HG02763 (cell line): ENCODE results near the gene SUSD4.

Experiments
- ATAC-seq: cut with Tn5 transposase; IDR thresholded peaks from one replicate; pipeline ENCODE4 v1.9.1; 2021; ENCODE audit warnings: mild to moderate bottlenecking, moderate library complexity; ENCODE audit not compliant: unreplicated experiment

The SUSD4 gene

DNA sequence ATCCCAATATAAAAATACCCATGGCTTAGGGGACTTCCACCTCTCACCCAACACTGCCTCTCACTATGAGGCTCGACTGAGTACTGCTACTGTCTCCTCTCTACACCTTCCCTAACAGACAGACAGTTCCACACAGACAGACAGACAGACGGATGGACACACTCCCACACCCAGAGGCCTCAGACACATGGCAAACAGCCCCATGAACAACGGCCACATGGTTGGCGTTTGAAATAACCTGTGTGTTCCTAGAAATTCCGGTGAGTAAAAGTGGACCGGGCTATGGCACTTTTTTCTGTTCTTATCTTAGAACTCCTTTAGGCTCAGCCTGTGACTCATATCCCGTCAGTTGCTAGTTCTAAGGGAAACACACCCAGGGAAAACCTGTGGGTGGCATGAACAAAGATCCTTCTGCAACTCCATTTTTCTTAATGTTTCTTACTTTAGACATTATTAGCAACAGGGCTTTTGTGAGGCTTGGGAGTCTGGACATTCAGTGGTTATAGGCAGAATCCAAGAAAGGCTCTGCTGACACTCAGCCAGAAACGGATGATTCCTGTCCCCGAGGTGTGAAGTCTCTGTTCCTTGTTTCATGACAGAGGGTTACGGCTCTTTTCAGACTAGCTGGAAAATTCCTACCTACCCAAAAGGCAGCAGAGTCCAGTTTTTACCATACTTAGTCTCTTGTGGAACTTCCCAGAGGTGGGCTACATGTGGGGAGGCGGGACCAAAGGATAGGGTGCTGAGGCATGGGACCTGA is 130.4 kb downstream of the SUSD4 start:
- ATAC-seq: no peak

DNA sequence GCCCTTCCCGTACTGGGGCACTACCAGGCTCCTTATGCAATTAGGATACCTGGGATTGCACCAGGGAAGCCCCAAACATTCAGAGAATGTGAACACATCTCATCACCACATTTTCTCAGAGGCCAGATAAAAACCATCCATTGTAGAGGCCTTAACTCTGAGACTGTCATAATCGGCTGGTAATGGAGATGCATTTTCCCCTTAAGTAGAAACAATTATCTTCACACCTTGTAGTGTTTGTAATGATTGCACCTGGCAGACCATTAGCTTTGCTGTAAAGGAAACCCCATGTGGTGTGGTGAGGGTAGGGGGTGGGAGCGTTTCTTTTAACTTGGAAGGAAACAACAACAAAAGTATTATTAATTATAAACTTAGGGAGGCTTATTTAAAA is 131.0 kb downstream of the SUSD4 start:
- ATAC-seq: no peak

DNA sequence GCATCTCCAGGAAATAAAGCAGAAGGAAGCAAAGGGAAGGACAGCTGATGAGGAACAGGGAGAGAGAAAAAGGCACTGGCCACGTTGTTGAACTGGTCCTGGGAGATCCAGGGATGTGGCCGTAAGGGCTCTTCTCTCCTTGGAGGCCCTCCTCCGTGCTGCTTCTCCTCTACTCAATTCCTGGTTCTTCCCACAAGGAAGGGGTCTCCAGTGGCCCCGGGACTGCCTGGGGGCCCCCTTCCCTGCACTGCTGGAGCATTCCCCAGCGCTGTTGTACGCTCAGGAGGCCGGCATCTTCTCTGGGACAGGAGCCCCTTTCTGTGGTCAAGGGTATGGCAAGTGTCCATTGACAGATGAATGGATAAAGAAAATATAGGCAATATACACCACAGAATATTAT is 132.4 kb downstream of the SUSD4 start:
- no peak for ATAC-seq

DNA sequence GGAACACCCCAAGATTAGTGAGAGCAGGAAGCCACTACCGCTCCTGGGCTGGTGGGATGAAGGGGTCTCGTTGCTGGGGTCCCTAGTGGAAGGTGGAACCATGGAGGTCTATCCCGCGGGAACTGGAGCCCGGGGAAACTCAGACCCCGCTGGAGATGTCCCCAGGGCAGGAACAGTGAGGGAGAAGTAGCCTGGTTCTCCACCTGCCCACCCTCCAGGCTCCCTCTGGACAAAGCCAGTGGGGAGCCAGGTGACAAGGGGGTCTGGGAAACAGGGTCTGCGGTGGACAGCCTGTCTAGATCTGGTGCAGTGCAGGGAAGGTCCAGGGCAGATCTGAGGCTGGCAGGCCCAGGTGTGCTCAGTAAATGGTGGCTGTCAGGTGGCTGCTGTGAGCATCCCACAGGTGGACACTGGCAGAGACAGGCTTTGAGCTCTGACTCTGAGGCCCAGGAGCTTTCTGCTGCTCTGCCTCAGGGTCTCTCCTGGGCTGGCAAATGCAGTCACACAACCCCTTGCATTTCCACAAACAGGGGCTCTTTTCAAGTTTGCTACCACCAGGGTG is 132.9 kb downstream of the SUSD4 start:
- no peak for ATAC-seq

DNA sequence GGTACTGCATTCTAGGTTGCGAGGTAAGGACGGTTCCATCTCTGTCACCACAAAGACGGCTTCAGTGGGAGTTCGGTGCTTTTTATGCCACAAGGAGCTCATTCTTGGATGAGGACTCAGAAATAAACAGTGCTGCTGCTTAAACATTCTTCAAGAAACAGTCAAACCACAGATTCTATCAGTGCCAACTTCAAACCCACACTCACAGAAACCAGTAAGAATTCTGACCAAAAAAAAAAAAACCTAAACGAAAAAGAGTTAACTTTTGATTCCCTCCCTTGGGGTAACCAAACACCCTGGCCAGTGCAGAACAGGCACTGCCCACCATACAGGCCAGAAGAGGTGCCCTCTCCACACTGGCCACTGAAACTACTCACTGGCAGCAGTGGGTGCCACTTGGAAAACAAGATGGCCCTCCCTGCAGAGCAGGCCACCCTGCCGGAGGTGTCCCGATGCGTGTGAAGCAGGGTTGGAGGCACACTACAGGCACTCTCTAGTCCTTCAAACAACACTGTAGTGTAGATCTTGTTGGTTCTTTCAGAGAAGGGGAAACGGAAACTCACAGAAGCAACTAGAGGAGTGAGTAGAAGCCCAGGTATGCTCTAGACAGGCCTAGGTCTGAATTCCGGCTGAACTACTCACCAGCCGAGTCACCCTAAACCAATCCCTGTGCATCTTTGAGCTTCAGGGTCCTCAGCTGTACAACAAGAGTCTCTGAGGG is 133.7 kb downstream of the SUSD4 start:
- ATAC-seq: no peak

DNA sequence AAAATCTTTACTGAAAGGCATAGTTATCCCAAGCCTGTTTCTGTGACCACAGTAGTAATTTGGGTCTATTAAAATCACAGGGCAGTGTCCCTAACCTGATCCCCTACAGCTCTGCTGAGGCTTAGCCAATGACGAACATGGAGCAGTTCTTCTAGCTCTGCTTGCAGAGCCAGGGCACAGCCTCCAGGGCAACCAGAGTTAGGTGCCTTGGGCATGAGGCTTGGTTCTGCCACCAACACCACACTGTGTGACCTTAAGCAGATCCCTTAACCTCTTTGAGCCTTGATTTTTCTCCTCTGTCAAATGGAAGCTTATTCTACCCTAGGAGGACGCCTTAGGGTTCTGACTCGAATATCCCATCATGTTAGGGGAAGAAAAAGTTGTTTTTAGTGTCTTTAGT is 134.2 kb downstream of the SUSD4 start:
- ATAC-seq: no peak

DNA sequence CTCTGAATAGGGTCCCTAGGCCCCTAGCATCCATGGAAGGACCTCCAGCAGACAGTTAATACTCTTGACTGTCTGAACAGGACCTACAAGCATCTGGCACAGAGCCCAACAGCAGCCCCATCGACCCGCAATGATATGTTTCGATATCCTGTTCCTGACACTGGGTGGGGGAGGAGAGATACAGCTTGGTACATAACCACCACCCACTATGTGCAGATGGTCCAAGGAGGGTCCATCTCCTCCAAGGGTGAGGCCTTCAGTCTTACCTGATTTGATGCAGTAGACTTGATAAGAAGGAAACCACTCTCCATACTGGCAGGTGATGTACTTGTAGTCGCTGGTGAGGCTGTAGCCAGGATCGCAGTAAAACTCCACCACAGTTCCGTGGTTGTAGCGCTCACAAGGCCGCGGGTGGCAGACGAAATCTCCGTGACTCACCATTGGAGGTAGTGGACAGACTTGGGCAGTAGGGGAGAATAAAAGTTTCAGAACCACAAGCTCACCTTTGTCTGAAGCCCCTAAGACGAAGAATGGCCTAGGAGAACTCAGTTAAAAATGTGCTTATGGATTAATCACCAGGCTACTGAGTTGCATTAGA is 134.9 kb downstream of the SUSD4 start:
- ATAC-seq: no peak

DNA sequence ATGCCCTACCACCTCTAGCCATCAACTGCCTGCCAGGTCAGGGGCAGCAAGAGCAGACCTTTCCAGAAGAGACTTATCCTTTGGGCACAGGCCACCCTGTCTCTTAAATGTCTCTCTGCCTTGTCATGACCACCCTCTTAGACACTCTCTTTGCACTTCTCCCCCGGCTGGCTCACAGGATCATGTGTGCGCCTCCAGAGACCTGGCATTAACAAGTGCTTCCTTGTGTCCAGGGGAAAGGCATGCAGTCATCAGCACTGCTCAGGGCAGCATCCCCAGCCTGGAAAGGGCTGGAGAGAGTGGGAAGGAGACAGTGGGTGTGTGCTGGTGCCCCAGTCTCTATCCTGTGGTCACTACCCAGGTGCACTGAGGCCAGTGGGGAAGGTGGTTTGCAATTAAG is 135.8 kb downstream of the SUSD4 start:
- ATAC-seq: no peak

DNA sequence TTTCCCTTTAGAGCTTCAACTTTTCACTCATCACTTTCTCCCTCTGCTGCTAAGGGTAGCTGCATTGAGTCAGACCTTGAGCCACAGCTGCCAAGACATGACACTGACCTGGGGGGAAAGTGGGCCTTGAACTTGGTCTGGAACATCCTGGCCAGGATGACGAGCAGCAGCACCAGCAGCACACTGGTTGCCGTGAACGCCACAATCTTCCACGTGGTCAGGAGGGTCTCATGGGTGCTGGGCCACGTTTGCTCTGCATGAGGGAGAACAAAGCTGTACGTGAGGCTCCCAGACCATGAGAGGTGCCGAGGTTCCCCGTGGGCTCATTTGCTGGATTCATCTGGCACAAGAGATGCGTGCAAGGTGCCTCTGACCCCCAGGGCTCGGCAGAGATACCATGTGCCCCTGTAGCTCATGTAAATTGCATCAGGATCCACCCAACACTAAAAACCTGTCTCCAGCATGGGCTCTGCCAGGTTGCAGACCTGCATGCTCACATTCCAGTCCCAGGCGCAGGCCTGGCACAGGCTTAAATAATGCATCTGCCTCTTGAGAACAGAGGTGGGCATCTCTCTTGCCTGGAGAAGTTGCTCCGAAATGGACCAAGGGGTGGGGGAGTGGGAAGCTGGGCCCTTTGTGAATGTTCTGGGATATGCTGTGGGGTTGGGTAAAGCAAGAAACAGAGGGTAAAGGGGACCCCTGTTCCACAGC is 136.3 kb downstream of the SUSD4 start:
- ATAC-seq: no peak

DNA sequence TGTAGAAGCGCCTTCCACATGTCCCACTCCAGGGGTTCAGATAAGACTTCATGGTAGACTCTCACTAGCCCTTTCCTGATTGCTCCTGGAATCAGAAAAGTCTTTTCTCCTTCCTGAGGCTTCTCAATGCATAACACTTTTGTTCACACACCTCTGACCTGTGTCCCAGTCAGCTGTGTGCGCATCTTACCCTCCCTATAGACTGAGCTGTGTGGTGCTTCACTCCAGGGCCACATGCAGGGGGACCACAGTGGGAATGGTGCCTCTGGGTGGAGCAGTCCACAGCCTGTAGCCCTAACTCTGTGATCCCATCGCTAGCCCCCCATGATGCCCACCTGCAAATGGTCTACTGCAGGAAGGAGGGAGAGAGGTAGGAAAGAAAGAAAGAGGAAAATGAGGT is 136.9 kb downstream of the SUSD4 start:
- no peak for ATAC-seq

DNA sequence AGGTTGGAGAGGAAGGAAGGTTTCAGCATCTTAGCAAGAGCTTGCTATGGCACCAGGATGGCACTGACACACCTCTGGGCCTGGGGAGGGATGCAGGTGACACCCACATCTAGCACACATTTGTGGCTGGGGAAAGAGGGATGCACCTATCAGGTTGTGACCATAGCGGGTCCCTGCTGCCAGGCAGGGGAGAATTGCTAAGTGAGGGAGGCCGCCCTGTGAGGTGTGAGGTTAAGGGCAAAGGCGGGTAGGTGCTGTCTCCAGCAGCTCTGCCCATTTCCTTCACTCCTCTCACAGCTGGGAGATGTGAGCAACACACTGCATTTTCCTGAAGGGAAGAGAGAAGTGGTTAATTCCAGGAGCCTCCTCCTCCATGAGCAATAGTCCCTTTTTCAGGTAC is 137.7 kb downstream of the SUSD4 start:
- ATAC-seq: no peak

DNA sequence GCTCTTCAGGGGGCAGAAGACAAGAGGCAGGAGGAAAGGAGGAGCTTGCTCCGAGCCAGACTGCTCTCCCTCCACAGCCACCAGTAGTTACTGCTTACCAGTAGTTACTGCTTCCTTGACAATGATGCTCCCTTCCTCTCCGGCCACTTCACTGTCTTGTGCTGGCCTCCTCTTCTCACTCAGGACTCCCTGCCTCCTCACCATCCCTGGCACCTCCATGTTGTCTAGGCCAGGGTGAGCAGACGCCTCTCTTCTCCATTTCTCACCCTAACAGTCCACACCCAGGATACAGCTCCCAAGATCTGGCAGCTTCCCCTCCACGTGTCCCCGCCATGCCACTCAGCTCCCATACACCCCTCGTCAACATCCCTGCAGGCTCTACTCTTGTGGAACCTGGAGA is 138.5 kb downstream of the SUSD4 start:
- no peak for ATAC-seq

DNA sequence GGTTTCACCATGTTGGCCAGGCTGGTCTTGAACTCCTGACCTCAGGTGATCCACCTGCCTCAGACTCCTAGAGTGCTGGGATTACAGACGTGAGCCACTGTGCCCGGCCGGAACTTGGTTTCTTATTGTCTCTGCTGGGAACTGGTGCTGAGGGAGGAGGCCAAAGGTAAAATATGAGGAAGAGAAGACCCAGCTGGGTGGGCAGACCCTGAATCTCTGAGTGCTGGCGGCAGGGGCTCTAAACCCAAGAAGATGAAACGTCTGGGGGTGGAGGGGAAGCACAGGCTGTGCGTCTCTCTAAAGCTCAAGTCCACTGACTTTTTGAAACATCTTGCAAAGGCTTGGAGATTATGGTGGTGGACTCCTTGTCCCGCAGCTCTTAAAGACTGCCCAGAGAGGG is 138.9 kb downstream of the SUSD4 start:
- no peak for ATAC-seq

DNA sequence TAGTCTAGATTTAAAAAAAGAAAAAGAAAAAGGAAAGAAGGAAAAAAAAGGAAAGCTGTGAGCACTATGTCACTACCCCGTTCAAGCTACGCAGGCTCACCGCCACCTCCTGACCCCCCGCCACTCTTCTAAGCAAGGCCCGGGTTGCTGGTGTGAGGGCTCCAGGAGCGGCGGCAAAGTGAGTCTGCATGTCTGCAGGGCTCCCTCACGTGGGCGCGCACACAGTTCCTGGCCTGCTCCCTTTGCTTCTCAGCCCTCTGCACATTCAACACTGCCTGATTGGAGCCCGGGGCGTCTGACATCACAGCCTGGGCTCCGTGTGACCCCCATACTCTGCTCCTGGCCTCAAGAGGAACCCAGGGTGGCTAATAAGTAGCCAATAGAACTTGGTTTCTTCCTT is 139.5 kb downstream of the SUSD4 start:
- no peak for ATAC-seq

DNA sequence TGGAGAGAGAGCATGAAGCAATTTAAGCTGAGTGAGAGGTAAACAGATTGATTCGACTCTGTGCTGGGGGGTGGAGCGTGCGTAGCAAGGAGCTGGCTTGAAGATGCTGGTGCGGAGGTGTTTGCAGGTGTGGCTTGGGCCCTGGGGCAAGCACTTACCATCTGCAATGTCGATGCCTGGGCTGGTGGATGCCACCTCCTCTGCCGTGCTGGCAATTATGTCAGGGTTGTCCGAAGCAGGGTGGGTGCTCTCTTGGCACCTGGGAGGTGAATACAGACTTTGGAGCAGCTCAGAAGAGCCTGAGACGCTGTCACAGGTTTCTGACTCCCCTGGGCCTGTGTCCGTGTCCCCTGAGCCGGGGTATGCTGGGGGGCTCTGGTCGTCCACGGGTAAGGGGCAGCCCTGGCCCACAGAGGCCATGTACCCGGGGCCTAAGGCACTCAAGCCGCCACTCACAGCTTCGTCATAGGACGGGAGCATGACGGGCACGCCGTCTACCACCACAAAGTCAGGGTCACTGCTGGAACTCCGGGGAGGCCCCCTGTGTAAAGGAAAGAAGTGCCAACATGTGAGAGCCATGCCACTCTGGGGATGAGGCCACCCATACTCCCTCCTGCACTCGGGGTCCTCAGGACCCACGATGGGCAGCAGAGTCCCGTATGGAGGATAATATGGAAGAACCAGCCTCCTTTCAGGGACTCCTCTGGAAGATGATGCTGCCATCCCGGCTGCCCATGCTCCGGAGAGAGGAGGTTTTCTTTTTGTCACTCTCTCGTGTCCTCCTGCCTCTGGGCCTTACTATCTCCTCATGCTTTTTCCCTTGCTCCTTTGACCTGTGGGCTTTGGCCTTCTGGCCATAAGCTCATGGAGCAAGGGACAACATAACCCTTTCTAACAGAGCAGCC is 140.6 kb downstream of the SUSD4 start:
- no peak for ATAC-seq

DNA sequence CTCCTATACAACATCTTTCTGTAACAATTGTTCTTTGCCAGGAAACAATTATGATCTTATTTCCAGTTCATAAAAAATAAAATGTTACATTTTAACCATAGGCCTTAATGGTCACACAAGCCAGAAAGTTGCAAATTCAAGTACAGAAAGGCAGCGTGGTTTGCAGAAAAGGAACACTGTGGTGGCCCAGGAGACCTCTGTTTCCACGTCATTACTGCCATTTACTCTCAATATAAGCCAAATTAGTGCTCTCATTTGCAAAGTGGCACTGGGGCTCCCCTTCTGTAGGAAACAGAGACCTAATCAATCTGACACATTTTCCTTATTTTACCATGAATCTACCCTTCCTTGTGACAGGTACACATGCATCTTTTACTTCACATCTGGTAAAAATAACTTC is 141.6 kb downstream of the SUSD4 start:
- ATAC-seq: no peak

DNA sequence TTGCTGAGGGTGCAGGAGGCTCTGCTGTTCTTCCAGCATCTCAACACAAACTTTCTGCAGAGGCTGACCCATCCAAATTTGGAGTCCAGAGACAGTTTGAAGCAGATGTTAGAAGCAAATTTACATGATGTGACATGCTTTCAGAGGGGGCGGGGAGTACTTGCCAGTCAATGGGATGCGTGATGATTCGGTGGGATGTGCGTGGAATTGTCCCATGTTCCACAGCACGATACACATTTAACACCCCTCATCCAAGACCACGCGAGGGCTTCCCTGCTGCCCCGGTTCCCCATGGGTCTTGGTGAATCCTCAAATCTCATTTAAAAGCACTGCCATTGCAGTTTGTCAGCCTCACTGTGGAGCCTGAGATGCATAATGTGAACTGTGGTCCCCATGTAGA is 142.3 kb downstream of the SUSD4 start:
- no peak for ATAC-seq

DNA sequence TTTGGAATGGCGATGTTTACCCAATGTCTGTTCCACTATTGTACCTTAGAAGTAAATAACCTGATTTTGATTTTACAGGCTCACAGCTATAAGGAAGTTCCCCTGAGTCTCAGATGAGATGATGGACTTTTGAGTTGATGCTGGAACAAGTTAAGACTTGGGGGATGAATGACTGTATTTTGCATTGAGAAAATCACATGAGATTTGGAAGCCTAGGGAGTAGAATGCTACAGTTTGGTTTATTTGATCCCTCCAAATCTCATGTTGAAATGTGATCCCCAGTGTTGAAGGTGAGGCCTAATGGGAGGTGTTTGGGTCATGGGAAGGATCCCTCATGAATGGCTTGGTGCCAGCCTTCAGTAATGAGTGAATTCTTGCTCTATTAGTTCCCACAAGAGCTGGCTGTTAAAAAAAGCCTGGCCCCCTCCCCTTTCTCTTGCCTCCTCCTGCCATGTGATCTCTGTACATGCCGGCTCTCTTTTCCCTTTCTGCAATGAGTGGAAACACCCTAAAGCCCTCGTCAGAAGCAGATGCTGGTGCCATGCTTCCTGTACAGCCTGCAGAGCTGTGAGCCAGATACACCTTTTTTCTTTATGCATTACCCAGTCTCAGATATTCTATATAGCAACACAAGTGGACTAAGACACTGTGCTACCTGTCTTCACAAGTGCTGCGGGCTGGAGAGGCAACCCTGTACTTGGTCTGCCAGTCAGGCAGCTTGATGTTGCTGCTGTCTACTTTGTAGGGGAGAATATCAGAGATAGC is 143.9 kb downstream of the SUSD4 start:
- ATAC-seq: no peak

DNA sequence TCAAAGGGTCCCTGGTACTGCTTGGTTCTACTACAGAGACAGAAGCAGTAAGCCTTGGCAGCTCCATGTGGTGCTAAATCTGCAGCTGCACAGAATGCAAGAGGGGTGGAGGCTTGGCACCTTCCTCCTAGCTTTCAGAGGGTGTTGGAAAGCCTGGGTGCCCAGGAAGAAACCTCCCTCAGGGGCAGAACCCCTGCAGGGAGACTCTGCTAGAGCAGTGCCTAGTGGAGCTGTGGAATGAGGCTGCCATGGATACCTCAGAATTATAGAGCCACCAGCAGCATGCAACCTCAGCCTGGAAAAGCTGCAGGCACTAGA is 144.7 kb downstream of the SUSD4 start:
- no peak for ATAC-seq

DNA sequence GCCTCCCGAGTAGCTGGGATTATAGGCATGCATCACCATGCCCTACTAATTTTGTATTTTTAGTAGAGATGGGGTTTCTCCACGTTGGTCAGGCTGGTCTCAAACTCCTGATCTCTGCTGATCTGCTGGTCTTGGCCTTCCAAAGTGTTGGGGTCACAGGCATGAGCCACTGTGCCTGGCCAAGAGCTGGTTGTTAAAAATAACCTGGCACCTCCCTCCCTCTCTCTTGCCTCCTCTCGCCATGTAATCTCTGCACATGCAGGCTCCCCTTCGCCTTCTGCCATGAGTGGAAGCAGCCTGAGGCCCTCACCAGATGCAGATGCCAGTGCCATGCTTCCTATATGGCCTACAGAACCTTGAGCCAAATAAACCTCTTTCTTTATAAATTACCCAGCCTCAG is 146.2 kb downstream of the SUSD4 start:
- ATAC-seq: no peak
